Amniotic stem cell (primary cell): ENCODE measurements around the gene BLTP1.

Source experiments
- DNase-seq: peaks from one replicate; lab custom pipeline; 2025; lab: John Stamatoyannopoulos, UW

Gene BLTP1

DNA sequence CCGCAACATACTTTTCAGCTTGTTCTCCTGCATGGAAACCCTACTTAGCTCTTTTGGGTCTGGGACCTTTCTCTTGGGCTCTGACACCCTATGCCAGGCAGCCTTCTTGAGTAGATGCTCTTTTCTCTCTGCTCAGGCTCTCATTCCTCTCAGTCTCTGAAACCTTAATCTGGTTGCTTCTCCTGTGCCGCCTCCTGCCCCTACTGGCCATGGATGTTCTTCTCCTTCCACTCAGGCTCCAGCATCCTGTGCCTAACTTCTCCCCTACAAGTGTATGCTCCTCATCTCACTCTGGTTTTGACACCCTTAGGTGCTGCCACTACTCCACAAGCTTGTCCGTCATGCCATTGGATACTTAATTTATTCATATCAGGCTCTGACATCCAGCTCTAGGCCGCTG is 15.2 kb downstream of the BLTP1 start:
- DNase-seq, result no peak

DNA sequence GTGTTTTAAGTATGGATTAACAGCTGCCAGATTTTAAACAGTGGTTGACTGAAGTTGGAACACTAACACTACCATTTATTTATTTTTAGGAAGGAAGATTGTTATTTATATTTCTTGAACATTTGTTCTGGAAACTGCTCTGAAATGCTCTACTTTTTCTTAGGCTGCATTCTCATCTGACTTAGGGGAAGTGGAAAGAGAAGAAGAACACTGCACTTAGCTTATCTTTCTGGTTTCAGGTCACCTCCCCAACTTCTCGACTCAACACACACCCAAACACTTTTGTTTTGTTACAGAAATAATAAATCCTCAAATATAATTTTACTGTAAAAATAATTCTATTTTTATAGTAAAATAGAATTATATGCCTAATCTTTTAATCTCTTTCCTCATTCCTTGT is 18.6 kb downstream of the BLTP1 start:
- DNase-seq, result no peak

DNA sequence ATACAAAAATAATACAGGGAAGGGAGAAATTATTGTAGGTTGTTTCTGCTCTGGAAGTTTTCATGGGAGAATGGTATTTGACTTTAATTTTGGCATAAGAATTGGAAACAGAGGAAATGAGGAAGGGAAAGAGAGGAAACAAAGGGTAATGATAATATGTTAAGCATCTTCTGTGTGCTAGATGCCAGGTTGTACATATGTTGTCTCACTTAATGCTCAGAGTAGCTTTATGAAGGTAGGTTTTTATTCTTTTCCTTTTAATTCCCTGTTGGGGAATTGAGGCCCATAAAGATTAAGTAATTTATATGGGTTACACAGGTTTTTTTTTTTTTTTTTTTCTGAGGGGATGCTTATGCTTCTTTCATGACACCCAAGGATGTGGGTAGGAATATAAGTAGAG is 19.2 kb downstream of the BLTP1 start:
- no peak for DNase-seq

DNA sequence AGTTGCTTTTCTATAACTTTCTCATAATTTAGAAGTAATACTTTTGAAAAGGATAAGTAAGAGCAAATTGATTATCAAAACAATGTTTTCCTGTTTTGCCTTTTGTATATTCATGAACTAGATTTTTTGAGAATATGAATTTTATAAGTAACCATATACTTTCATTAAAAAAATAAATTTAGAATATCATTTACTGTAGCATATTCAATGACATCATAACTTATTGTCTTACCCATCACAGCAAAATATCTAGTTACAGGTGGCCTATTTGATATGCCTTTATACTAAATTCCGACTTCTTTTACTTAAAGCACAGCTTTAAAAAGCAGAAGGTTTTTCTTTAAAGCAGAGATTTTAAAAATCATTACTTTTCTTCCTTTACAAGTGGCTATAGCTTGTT is 20.1 kb downstream of the BLTP1 start:
- no peak for DNase-seq

DNA sequence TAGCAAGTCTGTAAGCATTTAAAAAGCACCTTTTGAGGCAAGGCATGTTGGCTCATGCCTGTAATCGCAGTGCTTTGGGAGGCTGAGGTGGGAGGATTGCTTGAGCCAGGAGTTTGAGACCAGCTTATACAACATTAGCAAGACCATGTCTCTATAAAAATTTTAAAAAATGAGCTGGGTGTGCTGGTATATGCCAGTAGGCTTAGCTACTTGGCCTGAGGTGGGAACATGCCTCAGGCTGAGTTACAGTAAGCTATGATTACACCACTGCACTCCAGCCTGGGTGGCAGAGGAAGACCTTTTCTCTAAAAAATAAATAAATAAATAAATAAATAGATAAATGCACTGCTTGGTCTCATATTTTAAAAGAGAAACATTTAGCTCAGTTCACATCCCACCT is 26.8 kb downstream of the BLTP1 start:
- DNase-seq, result no peak

DNA sequence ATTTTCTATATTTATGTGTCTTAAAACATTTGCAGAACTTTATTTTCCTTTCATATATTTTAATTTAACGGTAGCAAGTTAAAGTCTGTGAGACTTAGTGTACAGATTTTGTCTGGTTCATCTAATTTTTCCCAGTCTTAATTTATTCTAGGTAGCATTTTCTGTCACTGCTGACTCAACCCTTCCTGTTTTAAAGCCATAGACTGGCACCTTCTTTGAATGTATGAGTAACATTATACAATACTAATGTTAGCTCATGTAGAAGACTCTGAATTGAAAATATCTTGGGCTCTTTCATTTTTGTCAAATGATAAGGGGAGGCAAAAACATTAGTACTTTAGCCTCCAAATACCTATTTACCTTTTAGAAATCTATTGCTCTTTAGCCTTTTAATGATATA is 43.6 kb downstream of the BLTP1 start:
- no peak for DNase-seq
